ENCODE measurements around the gene LPCAT2.

DNA sequence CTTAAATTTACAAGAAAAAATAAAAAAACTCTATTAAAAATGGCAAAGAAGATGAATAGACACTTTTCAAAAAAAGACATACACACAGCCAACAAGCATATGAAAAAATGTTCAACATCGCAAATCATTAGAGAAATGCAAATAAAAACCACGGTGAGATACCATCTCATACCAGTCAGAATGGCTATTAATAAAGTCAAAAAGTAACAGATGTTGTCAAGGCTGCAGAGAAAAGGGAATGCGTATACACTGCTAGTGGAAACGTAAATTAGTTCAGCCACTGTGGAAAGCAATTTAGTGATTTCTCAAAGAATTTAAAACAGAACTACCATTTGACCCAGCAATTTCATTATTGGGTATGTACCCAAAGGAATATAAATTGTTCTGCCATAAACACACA lies 89.1 kb downstream of the LPCAT2 start:
- TF ChIP-seq CTCF (IDR thresholded peaks at IDR 0.05) = no peak
- no peak for TF ChIP-seq POLR2AphosphoS5 (IDR thresholded peaks at IDR 0.05)
- no peak for TF ChIP-seq POLR2A (IDR thresholded peaks at IDR 0.05)
